B cell (primary cell): ENCODE data around the gene SLC38A6. TPM values are rescaled to one million over a fixed set of nuclear protein-coding genes. Genes with fewer than 3 reads are reported as not detected.

Experiments
- ATAC-seq: fragments of 200-7000 bp; cut with Tn5 transposase; one replicate; pipeline ENCODE4 v1.10.0; 2021; ENCODE audit warnings: low read depth, mild to moderate bottlenecking, moderate number of reproducible peaks, moderate library complexity
- CTCF ChIA-PET: fragments of 350-600 bp; sonication (Branson Sonifier 250); formaldehyde crosslinking; loops from one replicate; lab custom pipeline; 2021; ENCODE audit warnings: antibody characterized with exemption, inconsistent platforms; lab: Charles Lee
- POLR2A ChIA-PET: fragments of 350-600 bp; sonication (Branson Sonifier 250); formaldehyde crosslinking; loops from one replicate; lab custom pipeline; 2021; ENCODE audit warnings: antibody characterized with exemption; lab: Charles Lee
- DNase-seq: peaks from one replicate; pipeline ENCODE4 v3.0.0; 2013
- H2AFZ ChIP-seq: 2 replicates; pipeline ENCODE4 v1.6.1; 2012; ENCODE audit warnings: mild to moderate bottlenecking, low read depth, low read length; ENCODE audit not compliant: insufficient read depth, poor library complexity, severe bottlenecking
- H3K27ac ChIP-seq, 2 donors: 1 replicate in 1 of 2; 2 replicates in 1 of 2; pipeline ENCODE4 v1.5.1; 2012 to 2013; ENCODE audit warnings: low read length in 2 of 2, mild to moderate bottlenecking in 2 of 2, moderate library complexity in 1 of 2
- H3K27me3 ChIP-seq, 4 experiments: fragments of 200-600 bp in 1 of 4; sonication (generic) in 1 of 4; replicated peaks in 1 of 4; 1 replicate in 2 of 4; 2 replicates in 2 of 4; pipeline versions ENCODE4 v1.6.1 to v1.7.0; 2013 to 2016; ENCODE audit warnings: low read length in 3 of 4, mild to moderate bottlenecking in 2 of 4, mixed read lengths in 1 of 4, moderate library complexity in 1 of 4; ENCODE audit not compliant: insufficient read depth in 4 of 4, control insufficient read depth in 3 of 4; ENCODE audit errors: control extremely low read depth in 1 of 4
- H3K36me3 ChIP-seq, 2 experiments: replicated peaks in 1 of 2; 1 replicate in 1 of 2; 2 replicates in 1 of 2; pipeline versions ENCODE4 v1.6.1 to v1.7.1; 2013; ENCODE audit warnings: low read length in 1 of 2; ENCODE audit not compliant: insufficient read depth in 2 of 2, control insufficient read depth in 1 of 2; ENCODE audit errors: control extremely low read depth in 1 of 2, extremely low read depth in 1 of 2
- H3K4me1 ChIP-seq, 2 donors: fragments of 200-600 bp in 1 of 2; sonication (generic) in 1 of 2; 1 replicate in 1 of 2; 2 replicates in 1 of 2; pipeline versions ENCODE4 v1.5.1 to v1.6.1; 2013 to 2017; ENCODE audit warnings: low read length in 2 of 2; ENCODE audit not compliant: control insufficient read depth in 2 of 2, insufficient read depth in 2 of 2
- H3K4me2 ChIP-seq: replicated peaks from 2 replicates; pipeline ENCODE3; 2012; ENCODE audit warnings: mild to moderate bottlenecking, low read depth, low read length; ENCODE audit not compliant: poor library complexity, severe bottlenecking
- H3K4me3 ChIP-seq, 5 experiments: fragments of 200-600 bp in 1 of 5; sonication (generic) in 1 of 5; 1 replicate in 3 of 5; 2 replicates in 2 of 5; pipeline versions ENCODE4 v1.5.1 to v1.7.0; 2011 to 2016; ENCODE audit warnings: low read length in 4 of 5, mild to moderate bottlenecking in 4 of 5, low read depth in 2 of 5, control low read depth in 1 of 5, moderate library complexity in 1 of 5; ENCODE audit not compliant: insufficient read depth in 1 of 5; ENCODE audit errors: control extremely low read depth in 1 of 5, extremely low read depth in 1 of 5
- H3K79me2 ChIP-seq: fragments of 200-600 bp; sonication (generic); one replicate; pipeline ENCODE4 v1.6.0; 2016; ENCODE audit warnings: low read length; ENCODE audit not compliant: control insufficient read depth, insufficient read depth
- H3K9ac ChIP-seq: fragments of 200-600 bp; sonication (generic); 2 replicates; pipeline ENCODE4 v1.6.1; 2017; ENCODE audit warnings: mild to moderate bottlenecking, low read length, moderate library complexity
- H3K9me3 ChIP-seq, 3 donors: one replicate each; pipeline versions ENCODE4 v1.6.1 to v1.7.1; 2013; ENCODE audit warnings: low read length in 2 of 3; ENCODE audit not compliant: control insufficient read depth in 2 of 3, insufficient read depth in 1 of 3; ENCODE audit errors: control extremely low read depth in 1 of 3
- H4K20me1 ChIP-seq: 2 replicates; pipeline ENCODE4 v1.6.0; 2012; ENCODE audit warnings: mild to moderate bottlenecking, low read length; ENCODE audit not compliant: insufficient read depth, control insufficient read depth, poor library complexity, severe bottlenecking
- H3K27ac Mint-ChIP-seq: one replicate; pipeline ENCODE4 v1.8.0; 2021; ENCODE audit warnings: mixed read lengths
- H3K27me3 Mint-ChIP-seq: one replicate; pipeline ENCODE4 v1.8.0; 2021; ENCODE audit warnings: mixed read lengths
- H3K4me1 Mint-ChIP-seq: one replicate; pipeline ENCODE4 v1.8.0; 2021; ENCODE audit warnings: mixed read lengths
- H3K4me3 Mint-ChIP-seq: one replicate; pipeline ENCODE4 v1.8.0; 2021; ENCODE audit warnings: mixed read lengths
- H3K9me3 Mint-ChIP-seq: one replicate; pipeline ENCODE4 v1.8.0; 2022; ENCODE audit warnings: mixed read lengths; ENCODE audit not compliant: insufficient read depth
- CTCF ChIP-seq: fragments of 200-600 bp; IDR thresholded peaks from one replicate; pipeline ENCODE4 v1.8.0; 2022; ENCODE audit warnings: antibody characterized with exemption, mild to moderate bottlenecking
- EZH2 ChIP-seq: IDR thresholded peaks from 2 replicates; pipeline ENCODE4 v1.6.1; 2012; ENCODE audit warnings: borderline replicate concordance, low read depth, mild to moderate bottlenecking, moderate library complexity, low read length; ENCODE audit not compliant: insufficient read depth, poor library complexity, severe bottlenecking
- whole genome bisulfite sequencing: methylation state at CpG from one replicate; pipeline ENCODE4 v1.1.5; 2013; ENCODE audit warnings: missing lambda C conversion rate; ENCODE audit not compliant: insufficient coverage; 5-methylcytosine and 5-hydroxymethylcytosine counted together
- intact Hi-C: fragments of 100-400 bp; cut with micrococcal nuclease; formaldehyde crosslinking; loops from one replicate; pipeline ENCODE4 v1.10.0; 2022
- polyA plus RNA-seq: library from polyadenylated mRNA; depleted of rRNA; stranded (reverse); fragments of >200 nt; gene quantifications from 2 replicates; pipeline ENCODE4 v1.2.3, GENCODE V29; 2012
- total RNA-seq, 2 donors: library from RNA; stranded (reverse); fragments of 120-200 nt in 1 of 2; gene quantifications; 1 replicate in 1 of 2; 2 replicates in 1 of 2; pipeline versions ENCODE4 v1.2.3 to v1.2.4, GENCODE V29; 2013 to 2022

Gene SLC38A6
- total and polyA plus RNA-seq, 2 donors (not counting 1 experiment from before 2014, with no cell fraction given), result 6.4 to 15.9 TPM

GRCh38 chr14:61089126-61089750 is 108.2 kb downstream of the SLC38A6 start:
- ChIA-PET CTCF (no interaction called here), POLR2A (no interaction called here)
- Histone ChIP-seq H3K4me3 (no peak overlapping the region), H2AFZ (no peak overlapping the region), H3K9ac (no peak overlapping the region), H3K4me1 (no peaks in the 10 kb centered on the region), H3K27ac (no peak overlapping the region), H4K20me1 (no peaks in the 10 kb centered on the region), H3K9me3 (peaks cover 0 to 2% (median 0%) of the 10 kb centered on the region in 3 donors), H3K4me2 (no peak overlapping the region), H3K36me3 (no peaks in the 10 kb centered on the region), H3K27me3 (no peaks in the 10 kb centered on the region), H3K79me2 (no peaks in the 10 kb centered on the region)
- H3K4me1 Mint-ChIP-seq, result peaks cover 8% of the 10 kb centered on the region
- no peak overlapping the region for H3K4me3 Mint-ChIP-seq
- H3K27ac Mint-ChIP-seq, result no peak overlapping the region
- ATAC-seq, result no peak
- no peaks in the 10 kb centered on the region for H3K27me3 Mint-ChIP-seq
- TF ChIP-seq CTCF (no peak), EZH2 (no peak)
- H3K9me3 Mint-ChIP-seq, result no peaks in the 10 kb centered on the region
- intact Hi-C loops, result no loop called here
- 83% methylated on average over 1 of the region's 2 CpGs for WGBS
- no peak for DNase-seq

GRCh38 chr14:61090432-61091216 is 109.6 kb downstream of the SLC38A6 start:
- Histone ChIP-seq H3K4me3 (no peak overlapping the region), H3K9me3 (peaks cover 0 to 2% (median 0%) of the 10 kb centered on the region in 3 donors), H3K27ac (no peak overlapping the region), H3K9ac (no peak overlapping the region), H3K4me1 (no peaks in the 10 kb centered on the region), H3K27me3 (no peaks in the 10 kb centered on the region), H3K79me2 (no peaks in the 10 kb centered on the region), H3K36me3 (no peaks in the 10 kb centered on the region), H3K4me2 (no peak overlapping the region), H2AFZ (no peak overlapping the region), H4K20me1 (no peaks in the 10 kb centered on the region)
- 60% methylated on average over 1 of the region's 7 CpGs for WGBS
- H3K4me1 Mint-ChIP-seq, result peaks cover 8% of the 10 kb centered on the region
- DNase-seq (no peak), ATAC-seq (no peak)
- intact Hi-C loops, result no loop called here
- TF ChIP-seq CTCF (no peak), EZH2 (no peak)
- no peaks in the 10 kb centered on the region for H3K9me3 Mint-ChIP-seq
- POLR2A ChIA-PET, result no interaction called here
- no peaks in the 10 kb centered on the region for H3K27me3 Mint-ChIP-seq
- CTCF ChIA-PET, result interaction anchor here (1.4 kb wide), 1 partner anchor 65 kb away, joined by 3 read pairs; no protein-coding TSS in a partner anchor
- H3K4me3 Mint-ChIP-seq, result no peak overlapping the region
- H3K27ac Mint-ChIP-seq, result no peak overlapping the region
